Measurements from ENCODE around the gene NCBP1.
"Not testable (repeated sequence)": the region's sequence is repeated elsewhere in the genome, so short reads cannot be mapped to it uniquely, and the experiment has no call there.

Gene NCBP1, protein sequence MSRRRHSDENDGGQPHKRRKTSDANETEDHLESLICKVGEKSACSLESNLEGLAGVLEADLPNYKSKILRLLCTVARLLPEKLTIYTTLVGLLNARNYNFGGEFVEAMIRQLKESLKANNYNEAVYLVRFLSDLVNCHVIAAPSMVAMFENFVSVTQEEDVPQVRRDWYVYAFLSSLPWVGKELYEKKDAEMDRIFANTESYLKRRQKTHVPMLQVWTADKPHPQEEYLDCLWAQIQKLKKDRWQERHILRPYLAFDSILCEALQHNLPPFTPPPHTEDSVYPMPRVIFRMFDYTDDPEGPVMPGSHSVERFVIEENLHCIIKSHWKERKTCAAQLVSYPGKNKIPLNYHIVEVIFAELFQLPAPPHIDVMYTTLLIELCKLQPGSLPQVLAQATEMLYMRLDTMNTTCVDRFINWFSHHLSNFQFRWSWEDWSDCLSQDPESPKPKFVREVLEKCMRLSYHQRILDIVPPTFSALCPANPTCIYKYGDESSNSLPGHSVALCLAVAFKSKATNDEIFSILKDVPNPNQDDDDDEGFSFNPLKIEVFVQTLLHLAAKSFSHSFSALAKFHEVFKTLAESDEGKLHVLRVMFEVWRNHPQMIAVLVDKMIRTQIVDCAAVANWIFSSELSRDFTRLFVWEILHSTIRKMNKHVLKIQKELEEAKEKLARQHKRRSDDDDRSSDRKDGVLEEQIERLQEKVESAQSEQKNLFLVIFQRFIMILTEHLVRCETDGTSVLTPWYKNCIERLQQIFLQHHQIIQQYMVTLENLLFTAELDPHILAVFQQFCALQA

DNA sequence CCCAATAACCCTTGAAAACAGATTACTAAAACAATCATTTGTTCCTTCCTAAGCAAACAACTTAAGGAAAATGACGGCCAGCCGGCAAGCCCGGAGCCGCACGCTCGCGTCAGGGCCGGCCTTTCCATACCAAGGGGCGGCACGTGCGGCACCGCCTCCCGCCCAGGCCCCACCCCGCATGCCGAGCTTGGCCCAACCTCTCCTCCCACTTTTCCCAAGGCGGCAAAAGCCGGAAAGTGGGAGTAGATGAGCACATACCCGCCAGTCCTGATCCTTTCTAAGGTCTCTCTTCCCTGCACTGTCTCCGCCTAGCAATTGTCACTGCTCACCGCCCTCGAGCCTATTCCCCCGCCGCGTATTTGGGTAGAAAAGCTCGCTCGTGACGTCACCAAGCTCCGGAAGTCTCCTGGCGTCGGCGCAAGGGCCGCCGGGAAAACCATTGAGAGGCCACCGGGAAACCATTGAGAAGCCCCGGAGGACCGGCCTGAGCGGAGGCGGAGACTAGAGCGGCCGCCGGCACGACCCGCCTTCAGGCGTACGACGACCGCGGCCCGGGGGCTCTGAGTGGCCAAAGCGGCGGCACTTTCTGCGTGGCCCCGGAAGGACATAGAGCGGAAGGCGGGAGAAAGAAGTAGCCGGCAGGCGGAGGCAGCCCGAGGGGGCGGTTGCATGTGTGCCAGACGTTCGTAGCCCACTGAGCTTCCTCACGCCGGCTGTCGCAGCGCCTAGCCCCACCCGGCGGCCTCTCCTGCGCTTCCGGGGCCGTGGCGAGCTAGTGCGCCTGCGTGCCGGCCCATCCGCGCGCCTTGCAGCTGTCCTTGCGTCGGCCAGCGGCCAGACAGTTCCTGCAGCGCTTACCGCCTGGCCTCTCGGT, at the start of gene NCBP1, which contains the start of gene TSTD2:
TSS of gene NCBP1 (plus strand) at position 837 of the 874 bp plus-strand sequence. CDS start 61 bp downstream, outside the sequence.
TSS of gene TSTD2 (minus strand) at position 384 of the 874 bp plus-strand sequence. CDS start 5,806 bp downstream, outside the sequence.
- peak; percentile 96 for DNase-seq

GRCh38 chr9:97584778-97585177, 48.8 kb upstream of the NCBP1 start:
- not testable (repeated sequence) for DNase-seq

GRCh38 chr9:97586909-97587308, 46.7 kb upstream of the NCBP1 start:
- not testable (repeated sequence) for DNase-seq

GRCh38 chr9:97591535-97591934, 42.1 kb upstream of the NCBP1 start:
- no peak for DNase-seq

DNA sequence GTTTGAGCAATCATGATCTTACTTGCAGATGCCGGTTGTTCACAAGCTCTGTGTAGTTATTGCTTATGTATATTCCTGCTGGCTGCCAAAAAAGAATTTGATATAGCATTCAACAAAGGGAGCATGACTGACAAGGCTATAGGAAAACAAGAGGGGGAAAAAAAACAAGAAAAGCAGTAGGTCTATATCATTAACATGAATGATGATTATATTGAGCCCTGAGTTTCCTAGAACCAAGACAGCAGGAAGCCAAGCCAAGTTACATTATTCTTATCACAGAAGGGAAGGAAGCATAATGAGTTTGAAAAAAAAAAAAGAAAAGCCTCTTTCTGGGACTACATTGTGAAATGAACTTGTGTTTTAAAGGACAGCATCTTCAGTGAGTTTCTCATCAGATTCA, 41.5 kb upstream of the NCBP1 start:
- no peak for DNase-seq

GRCh38 chr9:97593960-97594359, 39.7 kb upstream of the NCBP1 start:
- DNase-seq = no peak

GRCh38 chr9:97594381-97594921, 39.2 kb upstream of the NCBP1 start:
- DNase-seq = no peak

GRCh38 chr9:97596906-97597305, 36.7 kb upstream of the NCBP1 start:
- DNase-seq = no peak

DNA sequence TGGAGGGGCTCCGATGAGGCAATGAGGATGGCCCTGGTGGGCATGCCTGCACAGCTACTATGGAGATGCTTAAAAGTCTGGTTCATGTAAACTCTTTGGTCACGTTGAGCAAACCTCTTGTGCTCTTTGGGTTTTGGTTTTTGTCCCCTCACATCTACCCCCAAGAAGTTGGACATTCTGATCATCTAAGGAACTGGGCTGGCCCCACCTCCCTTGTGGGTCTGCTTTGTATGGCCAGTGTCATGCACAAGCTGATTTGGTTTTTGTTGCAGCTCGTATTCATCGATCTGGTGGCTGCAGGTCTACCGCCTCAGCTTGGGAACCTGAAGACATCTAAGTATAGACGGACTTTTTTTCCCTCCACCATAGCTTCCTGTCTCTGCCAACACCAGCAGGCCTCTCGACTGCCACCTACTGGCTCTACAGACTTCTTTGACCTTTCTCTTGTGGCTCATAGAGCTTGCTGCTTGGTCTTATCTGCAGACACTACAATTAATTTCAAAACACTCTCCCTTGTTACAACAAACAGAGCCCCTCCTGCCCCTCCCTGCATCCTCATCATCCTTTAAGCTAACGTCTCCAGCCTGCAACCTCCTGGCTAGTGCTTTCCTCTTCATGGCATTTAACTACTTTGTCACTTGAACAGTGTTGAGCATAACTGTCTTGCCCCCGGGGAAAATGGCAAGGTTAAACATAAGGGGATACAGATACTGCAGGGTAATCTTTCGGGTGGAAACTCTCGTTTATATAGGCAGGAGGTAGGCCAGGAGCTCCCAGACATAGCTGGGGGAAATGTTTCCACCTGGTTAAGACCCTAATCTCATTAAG, 34.9 kb upstream of the NCBP1 start:
- DNase-seq = peak; percentile 37

- no peak for DNase-seq
Measured at GRCh38 chr9:97599314-97599846, 34.2 kb upstream of the NCBP1 start.

- DNase-seq = no peak
Measured at GRCh38 chr9:97600531-97601227, 32.9 kb upstream of the NCBP1 start.

GRCh38 chr9:97601228-97601898, 32.3 kb upstream of the NCBP1 start:
- no peak for DNase-seq

DNA sequence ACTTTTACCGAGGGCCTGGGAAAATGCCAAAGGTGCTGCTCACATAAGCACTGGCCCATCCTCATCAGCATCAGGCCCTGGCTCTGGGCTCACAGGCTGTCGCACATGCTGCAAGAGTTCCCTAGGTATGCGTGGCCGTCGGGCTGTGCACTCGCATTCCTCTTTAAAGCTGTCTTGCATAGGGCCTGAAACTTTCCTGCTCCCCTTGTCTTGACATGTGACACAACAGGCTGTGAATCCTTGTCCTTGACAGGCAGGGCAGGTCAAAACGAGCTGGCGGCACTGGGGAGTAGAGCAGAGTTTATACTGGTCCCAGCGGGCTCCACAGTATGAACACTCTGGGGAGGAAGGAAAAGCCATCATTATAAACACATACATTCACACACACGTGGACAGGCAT, 31.2 kb upstream of the NCBP1 start:
- DNase-seq = no peak

DNA sequence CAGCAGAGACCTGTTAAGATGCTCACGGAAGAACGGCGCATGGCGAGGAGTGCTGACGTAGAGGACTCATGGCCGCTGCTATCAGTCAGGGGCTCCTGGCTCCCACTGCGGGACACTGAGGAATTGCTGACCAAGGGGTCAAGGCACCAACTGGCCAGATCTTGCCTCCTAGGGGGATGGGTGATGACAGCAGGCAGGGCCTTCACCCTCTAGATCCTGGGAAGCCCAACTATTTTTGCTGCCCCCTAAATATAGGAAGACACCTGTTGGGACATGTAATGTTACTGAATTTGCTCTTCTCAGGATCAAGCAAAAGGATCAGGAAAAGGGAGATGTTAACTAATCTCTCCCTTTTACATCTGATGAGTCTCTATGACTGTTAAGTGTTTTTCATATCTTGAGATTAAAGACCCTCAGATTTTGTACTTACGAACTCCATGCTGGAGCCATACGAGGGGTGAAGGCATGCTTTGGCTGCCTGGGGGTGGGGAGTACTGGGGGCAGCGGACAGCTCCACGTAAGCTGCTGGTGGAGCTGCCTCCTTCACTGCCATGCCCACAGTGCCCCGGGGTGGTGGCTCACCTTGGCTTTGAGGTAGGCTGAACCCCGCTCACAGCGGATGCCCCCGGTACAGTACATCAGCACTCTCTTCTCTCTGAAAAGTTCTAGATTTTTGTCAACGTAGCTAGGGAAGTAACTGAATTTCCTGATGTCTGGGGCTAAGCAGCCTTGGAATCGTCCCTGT, 28.5 kb upstream of the NCBP1 start:
- DNase-seq = no peak

DNA sequence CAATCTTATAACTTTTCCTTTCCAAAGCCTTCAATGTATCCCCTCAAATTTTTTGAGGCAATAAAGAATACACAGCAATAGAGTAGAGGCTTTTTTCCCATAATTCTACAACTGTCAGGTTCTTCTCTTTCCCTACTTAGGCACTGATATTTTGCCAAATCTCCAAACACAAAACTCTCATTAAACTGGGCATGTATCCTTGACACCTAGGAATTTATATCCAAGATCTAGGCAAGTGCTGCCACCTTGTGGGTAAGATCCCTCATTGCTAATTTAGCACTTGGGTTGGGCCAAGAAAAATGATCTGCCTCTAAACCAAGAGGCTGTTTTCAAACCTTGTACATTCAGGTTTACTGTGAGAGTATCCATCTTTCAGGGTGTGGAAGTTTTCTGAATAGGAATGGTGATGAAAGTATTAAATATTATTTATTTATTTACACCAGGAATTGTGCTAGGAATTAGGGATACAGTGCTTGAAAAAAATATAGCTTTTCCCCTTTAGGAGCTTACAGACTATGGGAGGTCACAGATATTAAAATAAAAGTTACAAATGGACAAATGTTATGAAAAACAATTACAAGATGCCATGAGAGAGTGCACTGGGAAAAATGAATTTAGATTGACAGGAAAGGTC, 18.1 kb upstream of the NCBP1 start:
- DNase-seq = peak; percentile 6

DNA sequence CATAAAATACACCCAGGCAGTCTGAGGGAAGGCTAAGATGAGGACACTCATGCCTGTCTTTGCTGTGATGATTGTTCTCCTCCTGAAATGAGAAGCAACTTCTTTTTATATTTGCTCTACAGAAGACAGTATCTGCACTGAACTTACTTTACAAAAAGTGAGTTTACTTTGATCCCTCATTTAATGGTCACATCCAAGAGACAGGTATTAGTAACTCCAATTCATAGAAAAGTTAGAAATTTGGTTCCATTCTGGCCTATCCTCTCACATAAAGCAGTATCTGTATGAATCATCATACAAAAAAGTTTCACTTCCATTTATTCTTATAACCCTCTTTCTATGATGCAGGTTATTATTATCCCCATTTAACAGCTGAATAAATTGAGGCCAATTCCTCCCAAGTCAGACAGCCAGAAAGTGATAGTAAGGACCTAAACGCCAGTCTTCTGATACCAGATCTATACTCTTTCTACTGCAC, 15.6 kb upstream of the NCBP1 start:
- DNase-seq = no peak

GRCh38 chr9:97620063-97620462, 13.6 kb upstream of the NCBP1 start:
- DNase-seq = not testable (repeated sequence)

- not testable (repeated sequence) for DNase-seq
Measured at GRCh38 chr9:97622483-97622882, 11.1 kb upstream of the NCBP1 start.

DNA sequence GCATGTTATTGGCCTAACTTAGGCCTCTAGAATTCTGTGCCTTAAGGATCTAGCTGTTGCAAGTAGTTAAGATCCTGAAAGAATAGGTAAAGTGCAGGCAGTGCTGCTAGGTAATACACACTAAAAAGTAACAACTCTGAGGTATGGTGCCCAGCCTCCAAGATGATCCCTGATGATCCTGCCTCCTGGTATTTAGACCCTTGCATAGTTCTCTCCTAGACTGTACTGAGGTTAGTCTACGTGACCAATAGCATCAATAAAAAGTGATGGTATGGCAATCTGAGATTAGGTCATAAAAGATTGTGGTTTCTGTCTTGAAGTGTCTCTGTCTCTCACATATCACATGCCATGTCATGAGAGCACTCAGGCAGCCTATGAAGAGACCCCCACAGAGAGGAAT, 9.7 kb upstream of the NCBP1 start:
- no peak for DNase-seq
